Neural cell (in vitro differentiated cells): Measurements from ENCODE around the gene PRSS53. TPM values are rescaled to one million over a fixed set of nuclear protein-coding genes. Genes with fewer than 3 reads are reported as not detected.
"Not testable (repeated sequence)": the region's sequence is repeated elsewhere in the genome, so short reads cannot be mapped to it uniquely, and the experiment has no call there.

Experiments used
- H2AFZ ChIP-seq: fragments of 200-600, 300-800 bp; sonication (generic), shearing (Covaris generic); 2 replicates; pipeline ENCODE4 v1.6.0; 2014; ENCODE audit warnings: low read depth, mild to moderate bottlenecking, antibody characterized with exemption, low read length, moderate library complexity
- H3F3A ChIP-seq: fragments of 200-600 bp; shearing (Covaris generic); 2 replicates; pipeline ENCODE4 v1.6.1; 2016; ENCODE audit warnings: mild to moderate bottlenecking, moderate library complexity, mixed read lengths, antibody characterized with exemption, low read length; ENCODE audit not compliant: insufficient read depth, poor library complexity, severe bottlenecking
- H3K27ac ChIP-seq: fragments of 200-600, 300-800 bp; sonication (generic), shearing (Covaris generic); 2 replicates; pipeline ENCODE4 v1.5.1; 2014; ENCODE audit warnings: mild to moderate bottlenecking, low read length, moderate library complexity
- H3K27me3 ChIP-seq: fragments of 300-800, 200-600 bp; sonication (generic), shearing (Covaris generic); 2 replicates; pipeline ENCODE4 v1.6.0; 2014; ENCODE audit warnings: mild to moderate bottlenecking, low read depth, low read length, moderate library complexity; ENCODE audit not compliant: insufficient read depth
- H3K36me3 ChIP-seq: fragments of 300-800, 200-600 bp; sonication (generic), shearing (Covaris generic); 2 replicates; pipeline ENCODE4 v1.5.1; 2014; ENCODE audit warnings: mild to moderate bottlenecking, antibody characterized with exemption, low read length, moderate library complexity; ENCODE audit not compliant: insufficient read depth
- H3K4me2 ChIP-seq: fragments of 300-800, 200-600 bp; sonication (generic), shearing (Covaris generic); 2 replicates; pipeline ENCODE4 v1.6.0; 2014; ENCODE audit warnings: mild to moderate bottlenecking, low read length
- H3K4me3 ChIP-seq: fragments of 300-800, 200-600 bp; sonication (generic), shearing (Covaris generic); 2 replicates; pipeline ENCODE4 v1.5.1; 2014; ENCODE audit warnings: mild to moderate bottlenecking, low read length, moderate library complexity
- H3K79me2 ChIP-seq: fragments of 200-600 bp; shearing (Covaris generic); replicated peaks from 2 replicates; pipeline ENCODE4 v1.6.0; 2014; ENCODE audit warnings: mild to moderate bottlenecking, low read length, moderate library complexity; ENCODE audit not compliant: insufficient read depth
- H3K9ac ChIP-seq: fragments of 300-800, 200-600 bp; sonication (generic), shearing (Covaris generic); 2 replicates; pipeline ENCODE4 v1.6.1; 2016; ENCODE audit warnings: mild to moderate bottlenecking, low read length, mixed read lengths
- H3K9me2 ChIP-seq: fragments of 200-600 bp; shearing (Covaris generic); 2 replicates; pipeline ENCODE4 v1.6.1; 2016; ENCODE audit warnings: mild to moderate bottlenecking, low read length, mixed read lengths; ENCODE audit not compliant: insufficient read depth
- H3K9me3 ChIP-seq: fragments of 200-600, 300-800 bp; sonication (generic), shearing (Covaris generic); 2 replicates; pipeline ENCODE4 v1.6.1; 2016; ENCODE audit warnings: mild to moderate bottlenecking, mixed run types, low read length, moderate library complexity, mixed read lengths
- H4K20me1 ChIP-seq: fragments of 200-600 bp; shearing (Covaris generic); 2 replicates; pipeline ENCODE4 v1.6.1; 2016; ENCODE audit warnings: mild to moderate bottlenecking, mixed run types; ENCODE audit not compliant: insufficient read depth
- EP300 ChIP-seq: fragments of 450-650 bp; conservative IDR thresholded peaks from 2 replicates; pipeline ENCODE4 v1.6.1; 2014; ENCODE audit warnings: antibody characterized with exemption, mild to moderate bottlenecking, moderate library complexity; ENCODE audit not compliant: poor library complexity, severe bottlenecking
- MXI1 ChIP-seq: fragments of 450-650 bp; conservative IDR thresholded peaks from 2 replicates; pipeline ENCODE4 v1.6.1; 2014; ENCODE audit warnings: antibody characterized with exemption, mild to moderate bottlenecking; ENCODE audit not compliant: poor library complexity, severe bottlenecking
- POLR2AphosphoS5 ChIP-seq: IDR thresholded peaks from 2 replicates; pipeline ENCODE4 v1.6.1; 2012
- RAD21 ChIP-seq: fragments of 450-650 bp; conservative IDR thresholded peaks from 2 replicates; pipeline ENCODE4 v1.6.1; 2014; ENCODE audit warnings: antibody characterized with exemption, mild to moderate bottlenecking, moderate library complexity
- REST ChIP-seq: IDR thresholded peaks from 2 replicates; pipeline ENCODE4 v1.6.1; 2012; ENCODE audit warnings: borderline replicate concordance
- SMC3 ChIP-seq: fragments of 450-650 bp; conservative IDR thresholded peaks from 2 replicates; pipeline ENCODE4 v1.6.1; 2014; ENCODE audit warnings: antibody characterized with exemption, mild to moderate bottlenecking, moderate library complexity; ENCODE audit not compliant: poor library complexity
- polyA minus RNA-seq: library from RNA; depleted of rRNA, polyadenylated mRNA; stranded (reverse); fragments of >200 nt; gene quantifications from 2 replicates; pipeline ENCODE4 v1.2.3, GENCODE V29; 2014
- polyA plus RNA-seq: library from polyadenylated mRNA; depleted of rRNA; stranded (reverse); fragments of >200 nt; gene quantifications from 2 replicates; pipeline ENCODE4 v1.2.3, GENCODE V29; 2014

The PRSS53 gene
- polyA plus RNA-seq (9.3 and 13.6 TPM in 2 replicates), polyA minus RNA-seq (4.9 TPM in 2 replicates)

- Histone ChIP-seq H3K4me2 (no peak within 1 kb of the TSS), H3F3A (no peaks in the 10 kb centered on the region), H2AFZ (no peak within 1 kb of the TSS), H3K27ac (no peak within 1 kb of the TSS), H3K27me3 (no peaks in the 10 kb centered on the region), H3K36me3 (no peaks in the 10 kb centered on the region), H3K79me2 (peaks cover 11% of the 10 kb centered on the region), H3K4me3 (no peak within 1 kb of the TSS), H4K20me1 (no peaks in the 10 kb centered on the region), H3K9me3 (no peaks in the 10 kb centered on the region), H3K9me2 (no peaks in the 10 kb centered on the region), H3K9ac (no peak within 1 kb of the TSS)
- no peak for TF ChIP-seq POLR2AphosphoS5
- TF ChIP-seq SMC3: no peak
Measured at GRCh38 chr16:31088459-31089183, at the start of gene PRSS53. Gene PRSS53 (minus strand): TSS chr16:31088943. CDS start chr16:31088809, 134 bp downstream.

- not testable (repeated sequence) for H4K20me1 ChIP-seq, H3K9me3 ChIP-seq, H3K36me3 ChIP-seq, H3K79me2 ChIP-seq, H3K4me3 ChIP-seq, H3K27me3 ChIP-seq, H2AFZ ChIP-seq, H3K27ac ChIP-seq, H3K9me2 ChIP-seq, H3F3A ChIP-seq, H3K4me2 ChIP-seq, H3K9ac ChIP-seq
Measured at GRCh38 chr16:31136822-31137499, 48.2 kb upstream of the PRSS53 start.

- no peaks in the 10 kb centered on the region for H3K36me3 ChIP-seq
- H3K27me3 ChIP-seq: no peaks in the 10 kb centered on the region
- no peaks in the 10 kb centered on the region for H3K79me2 ChIP-seq
- TF ChIP-seq SMC3 (no peak), RAD21 (no peak), EP300 (no peak), POLR2AphosphoS5 (no peak), REST (no peak), MXI1 (no peak)
- H3F3A ChIP-seq: no peaks in the 10 kb centered on the region
- no peak overlapping the region for H3K9ac ChIP-seq
- H3K27ac ChIP-seq: no peak overlapping the region
- H3K9me2 ChIP-seq: no peaks in the 10 kb centered on the region
- no peak overlapping the region for H3K4me3 ChIP-seq
- H3K4me2 ChIP-seq: no peak overlapping the region
- H4K20me1 ChIP-seq: no peaks in the 10 kb centered on the region
- no peak overlapping the region for H2AFZ ChIP-seq
- H3K9me3 ChIP-seq: no peaks in the 10 kb centered on the region
Measured at GRCh38 chr16:31136287-31136662, 47.5 kb upstream of the PRSS53 start.
